OCI-LY3 (cell line): ENCODE data around the gene LGALS7B.

Source experiments
- EZH2phosphoT487 ChIP-seq: fragments of 200-600 bp; shearing (Covaris generic); IDR thresholded peaks from 2 replicates; pipeline ENCODE4 v1.6.1; 2018; ENCODE audit warnings: antibody characterized with exemption, mixed run types, low read depth
- TF ChIP-seq, protein P1 (sequence below): fragments of 200-600, 300-600 bp; sonication (generic); IDR thresholded peaks from 2 replicates; pipeline ENCODE4 v1.5.1; 2014; ENCODE audit warnings: antibody characterized with exemption, low read length, low read depth

- TF ChIP-seq, protein P1, sequence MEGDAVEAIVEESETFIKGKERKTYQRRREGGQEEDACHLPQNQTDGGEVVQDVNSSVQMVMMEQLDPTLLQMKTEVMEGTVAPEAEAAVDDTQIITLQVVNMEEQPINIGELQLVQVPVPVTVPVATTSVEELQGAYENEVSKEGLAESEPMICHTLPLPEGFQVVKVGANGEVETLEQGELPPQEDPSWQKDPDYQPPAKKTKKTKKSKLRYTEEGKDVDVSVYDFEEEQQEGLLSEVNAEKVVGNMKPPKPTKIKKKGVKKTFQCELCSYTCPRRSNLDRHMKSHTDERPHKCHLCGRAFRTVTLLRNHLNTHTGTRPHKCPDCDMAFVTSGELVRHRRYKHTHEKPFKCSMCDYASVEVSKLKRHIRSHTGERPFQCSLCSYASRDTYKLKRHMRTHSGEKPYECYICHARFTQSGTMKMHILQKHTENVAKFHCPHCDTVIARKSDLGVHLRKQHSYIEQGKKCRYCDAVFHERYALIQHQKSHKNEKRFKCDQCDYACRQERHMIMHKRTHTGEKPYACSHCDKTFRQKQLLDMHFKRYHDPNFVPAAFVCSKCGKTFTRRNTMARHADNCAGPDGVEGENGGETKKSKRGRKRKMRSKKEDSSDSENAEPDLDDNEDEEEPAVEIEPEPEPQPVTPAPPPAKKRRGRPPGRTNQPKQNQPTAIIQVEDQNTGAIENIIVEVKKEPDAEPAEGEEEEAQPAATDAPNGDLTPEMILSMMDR: no peak
- TF ChIP-seq EZH2phosphoT487: no peak
Observed at GRCh38 chr19:38793177-38793576, 4.2 kb downstream of the LGALS7B start.
